SIG-M5 treated with dmso at 0.1 percent for 504 hours (cell line): Measurements from ENCODE around the gene GLIS1.

Source experiments
- DNase-seq: peaks from one replicate; lab custom pipeline; 2025; ENCODE audit not compliant: unreplicated experiment; lab: John Stamatoyannopoulos, UW

The GLIS1 gene

GRCh38 chr1:53552981-53553733 is 185.8 kb downstream of the GLIS1 start:
- no peak for DNase-seq

- DNase-seq, result no peak
Observed at GRCh38 chr1:53552146-53552861, 186.7 kb downstream of the GLIS1 start.

DNA sequence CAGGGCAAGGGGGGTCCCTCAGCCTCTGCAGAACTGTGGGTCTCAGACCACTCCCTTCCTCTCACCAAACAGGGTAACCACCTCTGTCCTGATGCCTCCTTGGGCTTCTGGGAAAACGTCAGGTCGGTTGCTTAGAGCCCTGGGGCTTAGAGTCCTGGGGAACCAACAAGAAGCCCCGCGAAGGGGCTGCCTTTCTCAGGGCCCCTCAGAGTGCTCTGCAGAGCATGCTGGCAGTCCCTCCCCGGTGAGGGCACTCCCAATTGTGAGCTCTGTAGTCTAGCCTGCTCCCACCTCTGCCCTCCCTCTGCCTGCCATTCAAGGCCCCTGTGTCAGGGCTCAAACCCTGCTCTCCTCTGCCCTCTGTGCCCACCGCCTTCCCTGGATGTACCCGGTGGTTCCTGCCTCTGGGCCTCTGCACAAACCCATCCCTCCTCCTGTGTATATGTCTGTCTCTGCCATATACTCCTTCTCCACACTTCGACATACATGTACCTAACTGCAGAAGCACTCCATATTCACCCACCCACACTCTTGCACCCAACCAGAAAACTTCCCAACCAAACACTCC is 187.5 kb downstream of the GLIS1 start:
- no peak for DNase-seq

DNA sequence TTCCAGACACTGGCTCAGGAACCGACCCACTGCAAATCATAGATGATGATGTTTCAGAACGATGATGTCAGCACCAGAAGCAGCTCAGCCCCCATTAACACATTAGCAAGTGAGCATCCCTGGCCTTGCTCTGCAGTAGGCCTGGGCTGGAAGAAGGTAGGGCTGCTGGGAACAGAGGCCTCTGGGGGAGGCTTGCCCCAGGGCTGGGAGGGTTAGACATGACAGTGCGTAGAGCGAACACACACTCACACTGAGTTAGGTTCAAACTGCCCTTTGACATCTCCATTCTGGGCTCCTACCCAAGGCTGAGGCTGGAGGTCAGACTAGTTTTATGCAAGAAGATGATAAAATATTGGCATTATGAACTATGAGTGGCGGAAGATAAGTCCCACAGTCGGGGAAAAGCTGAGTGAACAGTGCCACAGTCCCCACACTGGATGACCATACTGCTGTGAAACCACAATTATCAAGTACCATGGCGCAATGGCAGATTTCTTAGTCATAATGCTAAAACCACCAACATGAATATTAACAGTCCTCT is 188.7 kb downstream of the GLIS1 start:
- no peak for DNase-seq

DNA sequence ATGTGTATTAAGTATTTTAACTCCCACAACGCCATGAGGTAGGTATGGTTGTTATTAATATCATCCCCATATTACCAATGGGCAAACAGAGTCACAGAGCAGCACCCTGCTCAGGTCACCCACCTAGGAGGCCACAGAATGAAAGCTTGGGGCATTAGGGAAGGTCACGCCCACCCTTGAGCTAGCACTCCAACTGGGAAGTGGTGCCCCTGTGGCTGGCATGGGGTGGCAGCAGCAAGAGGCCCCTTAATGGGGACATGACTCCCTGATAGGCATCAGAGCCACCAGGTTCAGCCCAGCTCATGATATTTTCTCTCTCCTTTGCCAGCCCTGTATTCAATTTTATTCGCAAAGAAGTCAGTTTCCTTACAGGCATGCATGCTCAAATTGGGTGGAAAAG is 189.2 kb downstream of the GLIS1 start:
- no peak for DNase-seq

- no peak for DNase-seq
Observed at GRCh38 chr1:53549287-53549686, 189.7 kb downstream of the GLIS1 start.

DNA sequence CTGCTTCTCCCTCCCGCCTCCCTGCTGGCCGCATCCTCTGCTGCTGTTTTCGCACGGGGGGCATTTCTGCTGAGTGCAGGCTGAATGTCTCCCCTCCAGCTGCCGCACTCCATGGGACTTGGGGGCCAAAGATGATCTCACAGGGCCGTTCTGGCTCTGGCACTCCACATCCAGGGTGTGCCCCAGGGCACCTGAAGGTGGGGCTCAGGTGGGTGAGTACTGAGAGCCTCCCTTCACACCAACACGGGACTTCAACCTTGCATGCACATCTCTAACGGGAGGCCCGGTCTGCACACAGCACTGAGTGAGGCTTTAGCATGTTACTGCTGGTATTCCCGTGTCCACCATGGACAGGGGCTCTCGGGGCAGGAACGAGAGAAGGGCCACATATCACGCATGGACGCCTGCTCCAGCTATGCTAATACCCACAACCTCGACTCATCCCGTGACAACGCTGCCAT is 190.9 kb downstream of the GLIS1 start:
- DNase-seq, result no peak

DNA sequence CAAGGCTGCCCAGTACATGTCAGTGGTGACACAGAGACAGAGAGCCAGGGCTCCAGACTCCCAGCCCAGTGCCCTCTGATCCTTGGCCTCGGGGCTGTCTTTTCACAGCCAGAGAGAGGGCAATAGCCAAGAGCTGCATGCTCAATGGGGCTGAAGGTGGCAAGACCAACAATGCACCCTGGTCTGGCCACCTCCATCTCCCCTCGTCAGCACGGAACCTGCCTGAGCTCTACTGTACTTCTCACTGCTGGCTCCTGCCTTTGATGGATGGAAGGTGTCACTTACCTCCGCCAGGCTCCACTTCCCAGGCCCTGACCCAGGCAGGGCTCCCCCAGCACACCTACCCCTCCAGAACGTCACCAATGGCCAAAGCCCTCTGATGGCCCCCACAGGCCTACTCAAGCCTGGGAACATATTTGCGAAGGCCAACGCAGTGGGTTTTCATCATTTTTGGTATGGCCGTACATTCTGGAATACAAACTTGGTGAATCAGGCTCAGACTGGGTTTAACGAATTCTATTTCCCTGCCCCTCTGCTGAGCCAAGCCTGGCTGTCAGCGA is 191.7 kb downstream of the GLIS1 start:
- no peak for DNase-seq

GRCh38 chr1:53546409-53547155 is 192.4 kb downstream of the GLIS1 start:
- no peak for DNase-seq

DNA sequence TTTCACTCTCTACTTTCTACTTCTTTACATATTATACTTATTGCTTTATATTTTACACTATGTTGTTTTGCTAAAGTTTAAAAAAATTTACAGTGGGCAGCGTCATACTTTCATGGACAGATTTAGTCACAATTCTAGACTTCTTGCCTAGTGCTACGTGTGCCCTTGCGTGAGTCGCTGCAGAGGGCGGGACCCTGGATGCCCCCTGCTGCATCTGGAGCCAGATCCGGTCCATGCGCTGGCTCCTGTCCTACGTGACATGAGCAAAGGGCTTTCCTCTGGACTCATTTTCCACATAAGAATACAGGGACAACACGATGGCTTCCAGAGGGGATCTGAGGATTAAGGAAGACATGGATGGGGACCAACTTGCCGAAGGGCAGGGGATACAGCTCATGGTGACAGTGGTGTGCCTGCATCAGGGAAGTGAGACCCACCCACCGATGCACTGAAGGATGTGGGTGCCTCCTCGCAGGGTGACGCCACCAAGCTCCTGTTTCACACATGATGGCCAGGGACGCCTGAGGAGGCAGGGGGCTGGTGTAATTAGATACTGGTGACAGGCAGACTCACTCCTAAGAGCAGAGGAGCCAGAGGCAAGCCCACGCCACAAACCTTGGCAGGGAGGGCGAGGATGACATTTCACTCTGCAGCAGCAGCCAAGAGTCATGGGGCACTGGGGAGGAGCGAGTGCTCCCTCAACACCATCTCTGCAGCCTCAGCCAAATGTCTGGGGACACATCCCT is 193.1 kb downstream of the GLIS1 start:
- no peak for DNase-seq

- no peak for DNase-seq
Observed at GRCh38 chr1:53544728-53545515, 194.0 kb downstream of the GLIS1 start.

DNA sequence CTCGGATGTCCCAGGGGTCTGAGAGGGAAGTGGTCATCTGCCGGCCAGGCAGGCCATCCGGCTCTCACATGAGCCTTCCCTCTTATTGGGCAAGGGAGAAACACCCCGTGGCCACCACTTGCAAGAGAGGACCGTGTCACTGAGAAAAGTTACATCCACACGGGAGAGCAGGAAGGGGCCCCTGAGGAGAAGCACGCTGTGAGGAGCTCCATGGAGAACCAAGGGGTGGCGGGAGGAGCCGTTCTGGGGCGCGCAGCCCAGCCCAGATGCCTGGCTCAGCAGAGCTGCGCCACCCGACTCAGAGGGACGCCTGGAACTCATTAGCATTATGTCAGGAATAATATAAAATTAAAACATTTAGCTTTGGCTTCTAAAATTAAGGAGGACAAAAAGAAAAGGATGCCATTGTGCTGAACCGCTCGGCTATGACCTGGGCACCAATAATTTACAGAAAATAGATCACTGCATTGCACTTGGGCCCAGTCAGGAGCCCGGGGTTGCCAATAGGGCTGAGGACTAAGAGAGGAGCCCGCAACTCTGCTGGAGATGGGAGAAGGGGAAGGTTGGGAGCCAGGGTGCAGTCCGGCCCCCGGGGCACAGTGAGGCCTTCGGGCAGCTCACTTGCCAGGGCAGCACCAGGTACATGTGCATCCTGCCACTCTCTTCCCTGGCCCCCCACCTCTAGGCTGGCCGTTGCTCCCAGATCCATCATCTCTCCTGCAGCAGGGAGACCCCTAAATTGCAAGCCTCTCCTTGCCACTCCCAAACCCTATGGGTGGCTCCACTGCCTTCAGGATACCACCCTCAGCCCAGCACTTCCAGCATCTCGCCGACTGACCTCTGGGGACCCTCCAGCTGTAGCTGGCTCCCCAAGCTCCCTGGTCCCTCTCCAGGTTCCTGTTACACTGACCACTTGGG is 194.9 kb downstream of the GLIS1 start:
- no peak for DNase-seq

- no peak for DNase-seq
Observed at GRCh38 chr1:53543130-53543777, 195.7 kb downstream of the GLIS1 start.

DNA sequence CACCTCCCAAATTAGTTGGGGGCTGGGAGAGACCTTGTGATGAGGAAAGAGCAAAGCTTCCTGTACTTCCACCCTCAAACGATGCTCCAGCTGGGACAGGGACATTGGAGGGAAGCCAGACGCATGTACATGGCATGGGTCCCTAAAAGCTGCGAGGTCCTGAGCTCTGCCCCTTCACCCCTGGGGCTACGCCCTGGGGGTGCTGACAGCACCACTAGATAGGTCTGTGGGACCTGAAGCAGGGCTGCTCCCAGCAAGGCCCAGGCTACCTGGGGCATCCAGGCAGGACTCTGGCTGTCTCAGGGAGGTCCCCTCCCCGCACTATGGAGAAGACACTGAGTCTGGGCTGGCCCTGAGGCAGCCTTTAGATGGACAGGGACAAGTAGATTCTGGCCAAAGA is 196.4 kb downstream of the GLIS1 start:
- DNase-seq, result no peak

- DNase-seq, result no peak
Observed at GRCh38 chr1:53541761-53542550, 197.0 kb downstream of the GLIS1 start.

GRCh38 chr1:53541263-53541625 is 197.7 kb downstream of the GLIS1 start:
- DNase-seq, result no peak

- DNase-seq, result no peak
Observed at GRCh38 chr1:53540604-53541262, 198.2 kb downstream of the GLIS1 start.
